Left lung (tissue), 10 donors: ENCODE data around the gene ESYT2. TPM values are rescaled to one million over a fixed set of nuclear protein-coding genes. Genes with fewer than 3 reads are reported as not detected.

ENCODE experiments used
- ATAC-seq: fragments of 200-7000 bp; cut with Tn5 transposase; one replicate; pipeline ENCODE4 v1.9.1; 2020; ENCODE audit warnings: moderate library complexity
- DNase-seq, 4 donors: peaks; one replicate each; pipeline ENCODE4 v3.0.0-alpha.2; 2013 to 2020
- H3K27ac ChIP-seq, 2 donors: fragments of 200-600 bp; sonication (generic) in 1 of 2; one replicate each; pipeline versions ENCODE4 v1.5.0 to v1.8.0; 2020 to 2021
- H3K27me3 ChIP-seq, 2 donors: fragments of 200-600 bp; sonication (generic) in 1 of 2; one replicate each; pipeline versions ENCODE4 v1.5.0 to v1.8.0; 2020 to 2021
- H3K36me3 ChIP-seq, 2 donors: fragments of 200-600 bp; sonication (generic) in 1 of 2; one replicate each; pipeline versions ENCODE4 v1.5.0 to v1.8.0; 2020 to 2021
- H3K4me1 ChIP-seq, 2 donors: fragments of 200-600 bp; one replicate each; pipeline ENCODE4 v1.8.0; 2021
- H3K4me3 ChIP-seq, 2 donors: fragments of 200-600 bp; sonication (generic) in 1 of 2; one replicate each; pipeline versions ENCODE4 v1.5.0 to v1.8.0; 2020 to 2021; ENCODE audit warnings: mild to moderate bottlenecking in 1 of 2
- H3K9me3 ChIP-seq, 2 donors: fragments of 200-600 bp; sonication (generic) in 1 of 2; one replicate each; pipeline versions ENCODE4 v1.5.0 to v1.8.0; 2020 to 2021
- CTCF ChIP-seq, 2 donors: fragments of 200-600 bp; sonication (generic) in 1 of 2; IDR thresholded peaks; one replicate each; pipeline versions ENCODE4 v1.5.0 to v1.8.0; 2021; ENCODE audit warnings: antibody characterized with exemption in 2 of 2
- intact Hi-C, 2 donors: fragments of 100-400 bp; cut with DNase I; formaldehyde crosslinking; loops; one replicate each; pipeline versions ENCODE4 v1.11.2 to v1.14.2; 2022
- polyA plus RNA-seq, 6 donors: library from polyadenylated mRNA; unstranded; fragments of 120-200 nt; gene quantifications; one replicate each; pipeline ENCODE4 v1.2.1, GENCODE V29; 2013; ENCODE audit not compliant: insufficient read length in 6 of 6
- total RNA-seq, 2 donors: library from RNA; stranded (reverse); fragmentation: NEBNext Ultra II Directional; extraction: Animal tissue kit (Norgen Biotek cat#: 25700); gene quantifications; one replicate each; pipeline ENCODE4 v1.2.1, GENCODE V29; 2021
- donor health status: DM: no; HTN: yes; CAD: no.
- donor health status: DM: no; HTN: no; CAD: no.

The ESYT2 gene
- total and polyA plus RNA-seq, 8 donors: 38.3 to 75.7 (median 43.3) TPM

GRCh38 chr7:158777793-158778192 is 51.5 kb downstream of the ESYT2 start:
- H3K4me1 ChIP-seq: peaks cover 0 to 4% of the 10 kb centered on the region in 2 donors
- intact Hi-C loops: no loop called here
- TF ChIP-seq CTCF (IDR thresholded peaks at IDR 0.05): no peak
- peaks cover 0 to 42% of the 10 kb centered on the region in 2 donors for H3K36me3 ChIP-seq
- DNase-seq: no peak
- no peak overlapping the region for H3K4me3 ChIP-seq
- H3K9me3 ChIP-seq: no peaks in the 10 kb centered on the region
- H3K27ac ChIP-seq: no peak overlapping the region
- no peak for ATAC-seq
- H3K27me3 ChIP-seq: no peaks in the 10 kb centered on the region

GRCh38 chr7:158776474-158776873 is 52.8 kb downstream of the ESYT2 start:
- H3K4me1 ChIP-seq: peaks cover 0 to 4% of the 10 kb centered on the region in 2 donors
- ATAC-seq (no peak), DNase-seq (no peak)
- H3K4me3 ChIP-seq: no peak overlapping the region
- H3K27me3 ChIP-seq: no peaks in the 10 kb centered on the region
- no peak overlapping the region for H3K27ac ChIP-seq
- intact Hi-C loops: no loop called here
- H3K36me3 ChIP-seq: peaks cover 0 to 43% of the 10 kb centered on the region in 2 donors
- no peaks in the 10 kb centered on the region for H3K9me3 ChIP-seq
- TF ChIP-seq CTCF (IDR thresholded peaks at IDR 0.05): no peak

- intact Hi-C loops: no loop called here
- ATAC-seq (no peak), DNase-seq (no peak)
- Histone ChIP-seq H3K27ac (no peak overlapping the region), H3K4me3 (no peak overlapping the region), H3K4me1 (peaks cover 0 to 4% of the 10 kb centered on the region in 2 donors), H3K36me3 (peaks cover 0 to 39% of the 10 kb centered on the region in 2 donors), H3K9me3 (no peaks in the 10 kb centered on the region), H3K27me3 (no peaks in the 10 kb centered on the region)
- no peak for TF ChIP-seq CTCF (IDR thresholded peaks at IDR 0.05)
These were observed 54.4 kb downstream of the ESYT2 start for GRCh38 chr7:158774952-158775351.

DNA sequence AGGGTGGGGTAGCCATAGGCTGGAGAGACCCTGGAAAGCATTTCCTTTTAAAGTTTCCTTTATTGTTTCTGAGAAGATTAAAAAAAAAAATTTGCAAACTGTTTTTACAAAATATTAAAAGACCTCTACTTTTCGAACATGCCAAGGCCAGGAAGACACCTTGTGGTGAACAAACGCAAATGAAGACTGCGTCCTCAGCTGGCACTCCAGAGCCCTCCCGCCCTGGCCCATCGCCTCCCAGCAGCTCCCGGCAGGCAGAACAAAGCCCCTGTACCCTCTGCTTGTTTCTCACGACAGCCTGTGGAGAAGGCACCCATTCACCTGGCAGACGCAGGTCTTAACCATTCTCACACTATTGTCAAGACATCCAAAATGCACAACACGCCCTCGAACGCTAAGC is 56.4 kb downstream of the ESYT2 start:
- no peaks in the 10 kb centered on the region for H3K9me3 ChIP-seq
- no peak overlapping the region for H3K27ac ChIP-seq
- H3K36me3 ChIP-seq: peaks cover 0 to 50% of the 10 kb centered on the region in 2 donors
- DNase-seq (no peak), ATAC-seq (no peak)
- no peak overlapping the region for H3K4me3 ChIP-seq
- TF ChIP-seq CTCF (IDR thresholded peaks at IDR 0.05): no peak
- H3K4me1 ChIP-seq: no peaks in the 10 kb centered on the region
- no peaks in the 10 kb centered on the region for H3K27me3 ChIP-seq
- intact Hi-C loops: no loop called here

DNA sequence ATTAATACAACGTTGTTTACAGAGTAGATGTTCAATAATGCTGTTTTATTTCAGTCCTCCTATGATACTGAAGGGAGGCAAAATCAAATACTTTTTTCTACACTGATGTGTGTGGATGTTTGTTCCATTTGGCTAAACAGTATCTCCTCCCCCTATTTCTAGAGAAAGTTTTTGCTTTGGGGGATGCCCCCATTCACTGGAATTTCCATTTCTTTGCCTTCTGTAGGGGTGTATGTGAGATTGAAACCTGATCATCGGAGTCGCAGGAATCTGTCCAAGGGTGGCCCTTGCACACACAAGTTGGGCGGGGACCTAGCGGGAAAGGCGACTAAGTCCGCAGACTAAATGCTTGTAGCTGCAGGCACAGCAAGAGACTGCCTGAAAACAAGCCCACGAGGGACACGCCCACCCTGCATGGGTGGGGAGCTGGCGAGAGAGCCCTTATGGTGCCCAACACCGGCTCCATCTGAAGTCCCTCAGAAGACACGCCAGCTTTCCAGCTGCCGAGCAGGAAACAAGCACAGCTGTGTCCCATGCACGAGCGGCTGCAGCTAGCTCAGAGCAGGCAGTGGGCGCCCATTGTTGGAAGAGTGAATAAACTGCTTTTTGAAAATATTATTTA is 58.0 kb downstream of the ESYT2 start:
- H3K36me3 ChIP-seq: peaks cover 0 to 65% of the 10 kb centered on the region in 2 donors
- no peak for TF ChIP-seq CTCF (IDR thresholded peaks at IDR 0.05)
- DNase-seq: no peak
- no peak for ATAC-seq
- no peak overlapping the region for H3K27ac ChIP-seq
- H3K27me3 ChIP-seq: no peaks in the 10 kb centered on the region
- no peak overlapping the region for H3K4me3 ChIP-seq
- intact Hi-C loops: no loop called here
- H3K9me3 ChIP-seq: no peaks in the 10 kb centered on the region
- H3K4me1 ChIP-seq: no peaks in the 10 kb centered on the region
